K562 (cell line): ENCODE measurements around the gene DIMT1. TPM values are rescaled to one million over a fixed set of nuclear protein-coding genes. Genes with fewer than 3 reads are reported as not detected.

Experiments
- CBX3 ChIP-seq, 2 experiments: IDR thresholded peaks; 1 replicate in 1 of 2; 2 replicates in 1 of 2; pipeline ENCODE4 v1.6.1; 2012; ENCODE audit warnings: inconsistent platforms in 2 of 2, low read length in 2 of 2, borderline replicate concordance in 1 of 2, control low read depth in 1 of 2
- ELF2 ChIP-seq: fragments of 250-450 bp; sonication (Bioruptor Pico); IDR thresholded peaks from 2 replicates; pipeline ENCODE4 v1.5.0; 2021; ENCODE audit warnings: mild to moderate bottlenecking
- KDM5B ChIP-seq: fragments of 200-600 bp; sonication (generic); IDR thresholded peaks from 2 replicates; pipeline ENCODE4 v1.6.1; 2012; ENCODE audit warnings: low read depth, mild to moderate bottlenecking, moderate library complexity, low read length, control low read depth, inconsistent platforms; ENCODE audit not compliant: insufficient replicate concordance
- KLF6 ChIP-seq: fragments of 250-450 bp; sonication (Bioruptor Pico); IDR thresholded peaks from 2 replicates; pipeline ENCODE4 v1.4.0; 2020; ENCODE audit warnings: mild to moderate bottlenecking, moderate library complexity, borderline replicate concordance
- NFE2L1 ChIP-seq: fragments of 450-650 bp; IDR thresholded peaks from 2 replicates; pipeline ENCODE4 v1.6.1; 2016; ENCODE audit warnings: missing genetic modification characterization, low read depth, mild to moderate bottlenecking, missing compliant biosample characterization, moderate library complexity, borderline replicate concordance
- POLR2AphosphoS2 ChIP-seq: IDR thresholded peaks from 2 replicates; pipeline ENCODE4 v1.6.1; 2012; ENCODE audit warnings: low read length, improper control_type of control experiment
- SIX5 ChIP-seq, 2 experiments: IDR thresholded peaks; 2 replicates each; pipeline ENCODE4 v1.6.1; 2011; ENCODE audit warnings: low read length in 2 of 2, borderline replicate concordance in 1 of 2, low read depth in 1 of 2, mild to moderate bottlenecking in 1 of 2, moderate library complexity in 1 of 2; ENCODE audit not compliant: insufficient read depth in 1 of 2
- SMAD3 ChIP-seq: fragments of 450-650 bp; formaldehyde crosslinking; conservative IDR thresholded peaks from 2 replicates; pipeline ENCODE4 v1.4.0; 2020; ENCODE audit warnings: mild to moderate bottlenecking
- STAT5A ChIP-seq: IDR thresholded peaks from 2 replicates; pipeline ENCODE4 v1.6.1; 2012; ENCODE audit warnings: low read length, inconsistent platforms, borderline replicate concordance
- ZNF354B ChIP-seq: fragments of 250-450 bp; sonication (Bioruptor Pico); IDR thresholded peaks from 2 replicates; pipeline ENCODE4 v1.4.0; 2020
- ZNF586 ChIP-seq: fragments of 450-650 bp; formaldehyde crosslinking; conservative IDR thresholded peaks from 2 replicates; pipeline ENCODE4 v1.4.0; 2020; ENCODE audit warnings: mild to moderate bottlenecking, moderate library complexity
- polyA plus RNA-seq, 8 experiments: library from polyadenylated mRNA; depleted of rRNA in 4 of 8; stranded (reverse) in 5 of 8; unstranded in 3 of 8; fragments of >200 nt; fragmentation: Nextera tagmentation in 2 of 8; fragmentation: Illumina TruSeq in 1 of 8; extraction: Ambion mirVana in 2 of 8; extraction: Trizol in 1 of 8; gene quantifications; 2 replicates each; pipeline versions ENCODE4 v1.2.1 to v1.2.3, GENCODE V29; 2011 to 2014; ENCODE audit warnings: inconsistent platforms in 1 of 8, missing spikeins in 1 of 8
- total RNA-seq, 7 experiments: library from RNA; depleted of rRNA in 6 of 7; stranded (reverse); fragments of >200 nt in 6 of 7; fragmentation: Illumina TruSeq in 2 of 7; extraction: Trizol in 2 of 7; gene quantifications; 2 replicates each; pipeline versions ENCODE4 v1.2.1 to v1.2.3, GENCODE V29; 2011 to 2021; ENCODE audit warnings: low replicate concordance in 1 of 7
- TF ChIP-seq, protein P1 (sequence below), 2 experiments: fragments of 450-650 bp in 1 of 2; sonication (generic) in 1 of 2; formaldehyde crosslinking in 1 of 2; IDR thresholded peaks in 1 of 2; conservative IDR thresholded peaks in 1 of 2; 2 replicates each; pipeline versions ENCODE4 v1.6.1 to v1.8.1; 2016 to 2023; ENCODE audit warnings: mild to moderate bottlenecking in 2 of 2, moderate library complexity in 2 of 2, inconsistent platforms in 1 of 2, missing genetic modification reagents in 1 of 2
- TF ChIP-seq, protein P2 (sequence below): fragments of 450-650 bp; conservative IDR thresholded peaks from 2 replicates; pipeline ENCODE4 v1.6.1; 2016; ENCODE audit warnings: missing genetic modification characterization, low read depth, mild to moderate bottlenecking, control low read depth, missing compliant biosample characterization
- TF ChIP-seq, protein P3 (sequence below), 2 experiments: fragments of 450-650 bp; IDR thresholded peaks; 2 replicates each; pipeline ENCODE4 v1.6.1; 2016
- TF ChIP-seq, protein P4 (sequence below): fragments of 200-800 bp; sonication (Bioruptor generic); IDR thresholded peaks from 2 replicates; pipeline ENCODE4 v1.6.1; 2017; ENCODE audit warnings: missing genetic modification characterization, missing compliant biosample characterization

Gene DIMT1
- total and polyA plus RNA-seq, 9 of the 15 experiments (the other 6 are each of a cell fraction or from before 2014, with no cell fraction given) = 28.9 to 85.3 (median 54.1) TPM

DNA sequence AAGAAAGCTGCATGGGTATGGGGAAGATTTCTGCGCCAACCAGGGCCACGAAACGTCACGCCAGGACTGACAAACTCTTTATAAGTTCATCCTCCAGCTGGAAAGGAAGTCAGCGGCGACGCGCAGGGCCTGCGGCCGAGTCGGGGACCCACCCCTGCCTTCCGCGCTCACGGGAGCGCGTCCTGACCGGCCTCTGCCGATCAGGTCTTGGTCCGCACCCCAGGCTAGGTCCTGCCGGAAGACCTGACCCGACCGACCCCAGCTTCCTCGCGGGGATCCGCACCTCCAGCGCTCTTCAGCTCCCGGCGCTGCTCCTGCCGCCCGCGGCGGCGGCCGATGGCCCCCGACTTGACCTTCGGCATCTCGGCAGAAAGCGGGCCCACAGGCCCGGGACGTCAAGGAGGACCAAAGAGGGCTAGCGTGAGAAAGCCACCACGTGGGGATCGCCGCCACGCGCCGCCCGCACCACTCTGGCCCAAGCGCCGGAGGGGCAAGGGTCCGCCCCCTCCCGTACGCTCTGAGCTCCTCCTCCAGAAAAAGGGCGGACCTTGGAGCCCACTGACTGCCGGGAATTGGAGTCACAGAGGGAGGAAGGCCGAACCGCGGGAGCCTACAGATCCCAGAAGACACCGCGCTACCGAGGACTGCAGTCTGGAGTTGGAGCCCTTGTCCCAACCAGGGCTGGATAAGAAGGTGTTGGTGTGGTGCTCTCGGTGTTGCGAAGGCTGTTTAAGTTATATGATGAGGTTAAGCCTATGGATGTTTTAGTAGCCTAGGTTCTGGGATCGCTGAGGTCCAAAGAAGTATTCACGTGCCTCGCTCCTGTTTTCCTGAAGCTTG lies at the start of gene DIMT1 (continued):
- TF ChIP-seq, protein P1, sequence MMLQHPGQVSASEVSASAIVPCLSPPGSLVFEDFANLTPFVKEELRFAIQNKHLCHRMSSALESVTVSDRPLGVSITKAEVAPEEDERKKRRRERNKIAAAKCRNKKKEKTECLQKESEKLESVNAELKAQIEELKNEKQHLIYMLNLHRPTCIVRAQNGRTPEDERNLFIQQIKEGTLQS (IDR thresholded peaks at IDR 0.05) = no peak
- TF ChIP-seq, protein P1 (CRISPR knock-in tag; conservative IDR thresholded peaks at IDR 0.05) = peak; percentile 79; the same call in 1 of the 2 replicates
- no peak for TF ChIP-seq ZNF586 (CRISPR knock-in tag)
- 0 out of 2 replicates have a peak, but pooled peaks have one; percentile 15 for TF ChIP-seq KLF6 (CRISPR knock-in tag)
- no peak; the same call in 1 of the 2 replicates for TF ChIP-seq POLR2AphosphoS2
- no peak for TF ChIP-seq ZNF354B
- TF ChIP-seq, protein P2, sequence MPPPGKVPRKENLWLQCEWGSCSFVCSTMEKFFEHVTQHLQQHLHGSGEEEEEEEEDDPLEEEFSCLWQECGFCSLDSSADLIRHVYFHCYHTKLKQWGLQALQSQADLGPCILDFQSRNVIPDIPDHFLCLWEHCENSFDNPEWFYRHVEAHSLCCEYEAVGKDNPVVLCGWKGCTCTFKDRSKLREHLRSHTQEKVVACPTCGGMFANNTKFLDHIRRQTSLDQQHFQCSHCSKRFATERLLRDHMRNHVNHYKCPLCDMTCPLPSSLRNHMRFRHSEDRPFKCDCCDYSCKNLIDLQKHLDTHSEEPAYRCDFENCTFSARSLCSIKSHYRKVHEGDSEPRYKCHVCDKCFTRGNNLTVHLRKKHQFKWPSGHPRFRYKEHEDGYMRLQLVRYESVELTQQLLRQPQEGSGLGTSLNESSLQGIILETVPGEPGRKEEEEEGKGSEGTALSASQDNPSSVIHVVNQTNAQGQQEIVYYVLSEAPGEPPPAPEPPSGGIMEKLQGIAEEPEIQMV (tag) = no peak
- TF ChIP-seq, protein P3, sequence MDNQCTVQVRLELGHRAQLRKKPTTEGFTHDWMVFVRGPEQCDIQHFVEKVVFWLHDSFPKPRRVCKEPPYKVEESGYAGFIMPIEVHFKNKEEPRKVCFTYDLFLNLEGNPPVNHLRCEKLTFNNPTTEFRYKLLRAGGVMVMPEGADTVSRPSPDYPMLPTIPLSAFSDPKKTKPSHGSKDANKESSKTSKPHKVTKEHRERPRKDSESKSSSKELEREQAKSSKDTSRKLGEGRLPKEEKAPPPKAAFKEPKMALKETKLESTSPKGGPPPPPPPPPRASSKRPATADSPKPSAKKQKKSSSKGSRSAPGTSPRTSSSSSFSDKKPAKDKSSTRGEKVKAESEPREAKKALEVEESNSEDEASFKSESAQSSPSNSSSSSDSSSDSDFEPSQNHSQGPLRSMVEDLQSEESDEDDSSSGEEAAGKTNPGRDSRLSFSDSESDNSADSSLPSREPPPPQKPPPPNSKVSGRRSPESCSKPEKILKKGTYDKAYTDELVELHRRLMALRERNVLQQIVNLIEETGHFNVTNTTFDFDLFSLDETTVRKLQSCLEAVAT (IDR thresholded peaks at IDR 0.05) = 0 out of 4 replicates have a peak, but pooled peaks of 1 of the 2 experiments have one; percentile 5
- TF ChIP-seq KDM5B = peak; percentile 96
- no peak for TF ChIP-seq ELF2
- peak in 1 of 2 experiments; percentile 70; a peak in 1 of 3 replicates for TF ChIP-seq CBX3 (IDR thresholded peaks at IDR 0.05; ENCODE audit: borderline replicate concordance in 1 of 2, low read length in 2 of 2)
- TF ChIP-seq, protein P4, sequence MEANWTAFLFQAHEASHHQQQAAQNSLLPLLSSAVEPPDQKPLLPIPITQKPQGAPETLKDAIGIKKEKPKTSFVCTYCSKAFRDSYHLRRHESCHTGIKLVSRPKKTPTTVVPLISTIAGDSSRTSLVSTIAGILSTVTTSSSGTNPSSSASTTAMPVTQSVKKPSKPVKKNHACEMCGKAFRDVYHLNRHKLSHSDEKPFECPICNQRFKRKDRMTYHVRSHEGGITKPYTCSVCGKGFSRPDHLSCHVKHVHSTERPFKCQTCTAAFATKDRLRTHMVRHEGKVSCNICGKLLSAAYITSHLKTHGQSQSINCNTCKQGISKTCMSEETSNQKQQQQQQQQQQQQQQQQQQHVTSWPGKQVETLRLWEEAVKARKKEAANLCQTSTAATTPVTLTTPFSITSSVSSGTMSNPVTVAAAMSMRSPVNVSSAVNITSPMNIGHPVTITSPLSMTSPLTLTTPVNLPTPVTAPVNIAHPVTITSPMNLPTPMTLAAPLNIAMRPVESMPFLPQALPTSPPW (CRISPR knock-in tag) = peak; percentile 81
- peak; percentile 64 to 65; a peak in 3 of 4 replicates for TF ChIP-seq SIX5 (IDR thresholded peaks at IDR 0.05; ENCODE audit: borderline replicate concordance in 1 of 2, insufficient read depth in 1 of 2, low read depth in 1 of 2, low read length in 2 of 2)
- TF ChIP-seq STAT5A = no peak; the same call in 1 of the 2 replicates
- TF ChIP-seq NFE2L1 (tag) = no peak
- peak; percentile 65; the same call in 1 of the 2 replicates for TF ChIP-seq SMAD3
